IMR-90 (cell line): Measurements from ENCODE around the gene FOSL1. TPM values are rescaled to one million over a fixed set of nuclear protein-coding genes. Genes with fewer than 3 reads are reported as not detected.
A peak's percentile ranks its signal among the peaks of the same experiment; 100 is the strongest.

ENCODE experiments used
- ATAC-seq: fragments of 200-7000 bp; cut with Tn5 transposase; 2 replicates; pipeline ENCODE4 v1.9.1; 2020; ENCODE audit warnings: low read depth, mild to moderate bottlenecking, moderate library complexity
- BruUV-seq: library from RNA; stranded (reverse); fragments of 400-500 nt; replicated peaks from 2 replicates; lab custom pipeline; 2021; lab: Mats Ljungman, UMichigan
- CTCF ChIA-PET: fragments of 300-600 bp; formaldehyde crosslinking; extraction: SDS; loops from one replicate; lab custom pipeline; 2021; ENCODE audit warnings: antibody characterized with exemption; lab: Yijun Ruan, JAX
- POLR2A ChIA-PET: fragments of 300-600 bp; sonication (Branson Sonifier 250); formaldehyde crosslinking; loops from one replicate; lab custom pipeline; 2022; ENCODE audit warnings: antibody characterized with exemption; ENCODE audit not compliant: unreplicated experiment; lab: Charles Lee
- DNase-seq: peaks from one replicate; pipeline ENCODE4 v3.0.0; 2013
- H2AFZ ChIP-seq: replicated peaks from 2 replicates; pipeline ENCODE3; 2013; ENCODE audit warnings: low read length, mild to moderate bottlenecking; ENCODE audit not compliant: poor library complexity
- H2AK5ac ChIP-seq: 2 replicates; pipeline ENCODE4 v1.6.1; 2013; ENCODE audit warnings: low read depth, low read length, inconsistent platforms
- H2AK9ac ChIP-seq: replicated peaks from 2 replicates; pipeline ENCODE3; 2013; ENCODE audit warnings: mild to moderate bottlenecking, low read depth, low read length, moderate library complexity; ENCODE audit not compliant: poor library complexity
- H2BK120ac ChIP-seq: 2 replicates; pipeline ENCODE4 v1.6.1; 2013; ENCODE audit warnings: low read depth, low read length, inconsistent platforms
- H2BK15ac ChIP-seq: 3 replicates; pipeline ENCODE4 v1.6.1; 2013; ENCODE audit warnings: low read depth, low read length, inconsistent platforms
- H2BK20ac ChIP-seq: 2 replicates; pipeline ENCODE4 v1.6.1; 2013; ENCODE audit warnings: low read depth, mild to moderate bottlenecking, inconsistent platforms, low read length, moderate library complexity
- H2BK5ac ChIP-seq: 2 replicates; pipeline ENCODE4 v1.6.1; 2013; ENCODE audit warnings: mild to moderate bottlenecking, low read depth, low read length, inconsistent platforms; ENCODE audit not compliant: poor library complexity, severe bottlenecking
- H3K14ac ChIP-seq: replicated peaks from 2 replicates; pipeline ENCODE4 v1.6.1; 2013; ENCODE audit warnings: low read depth, low read length, inconsistent platforms
- H3K18ac ChIP-seq: 2 replicates; pipeline ENCODE4 v1.6.1; 2013; ENCODE audit warnings: low read depth, low read length, control low read depth
- H3K23ac ChIP-seq: 2 replicates; pipeline ENCODE4 v1.6.1; 2013; ENCODE audit warnings: low read depth, low read length, inconsistent platforms
- H3K27ac ChIP-seq: 2 replicates; pipeline ENCODE4 v1.5.1; 2013; ENCODE audit warnings: mild to moderate bottlenecking, control low read depth, low read length; ENCODE audit not compliant: insufficient read depth
- H3K27me3 ChIP-seq: 2 replicates; pipeline ENCODE4 v1.6.1; 2013; ENCODE audit warnings: low read length; ENCODE audit not compliant: control insufficient read depth, insufficient read depth
- H3K36me3 ChIP-seq: 2 replicates; pipeline ENCODE4 v1.6.1; 2013; ENCODE audit warnings: low read length, mixed read lengths; ENCODE audit not compliant: control insufficient read depth, insufficient read depth
- H3K4ac ChIP-seq: 2 replicates; pipeline ENCODE4 v1.6.1; 2013; ENCODE audit warnings: low read depth, low read length, inconsistent platforms
- H3K4me1 ChIP-seq: 2 replicates; pipeline ENCODE4 v1.6.1; 2013; ENCODE audit warnings: low read length, mixed read lengths; ENCODE audit not compliant: control insufficient read depth, insufficient read depth
- H3K4me2 ChIP-seq: 2 replicates; pipeline ENCODE4 v1.6.1; 2013; ENCODE audit warnings: low read depth, mild to moderate bottlenecking, control low read depth, low read length, moderate library complexity
- H3K4me3 ChIP-seq: 2 replicates; pipeline ENCODE4 v1.5.1; 2013; ENCODE audit warnings: low read depth, mild to moderate bottlenecking, control low read depth, low read length, moderate library complexity; ENCODE audit not compliant: insufficient read depth
- H3K56ac ChIP-seq: 2 replicates; pipeline ENCODE4 v1.6.1; 2013; ENCODE audit warnings: low read length, inconsistent platforms; ENCODE audit not compliant: insufficient read depth; ENCODE audit errors: extremely low read depth
- H3K79me1 ChIP-seq, 2 experiments: 2 replicates each; pipeline ENCODE4 v1.6.1; 2013; ENCODE audit warnings: low read length in 2 of 2, inconsistent platforms in 1 of 2, low read depth in 1 of 2
- H3K9ac ChIP-seq: 2 replicates; pipeline ENCODE4 v1.6.1; 2013; ENCODE audit warnings: low read depth, low read length, control low read depth
- H3K9me1 ChIP-seq: 2 replicates; pipeline ENCODE4 v1.6.1; 2013; ENCODE audit warnings: low read length, inconsistent platforms; ENCODE audit not compliant: insufficient read depth
- H3K9me3 ChIP-seq: 2 replicates; pipeline ENCODE4 v1.6.1; 2013; ENCODE audit warnings: low read length; ENCODE audit not compliant: control insufficient read depth, insufficient read depth
- H4K20me1 ChIP-seq: 2 replicates; pipeline ENCODE4 v1.6.1; 2013; ENCODE audit warnings: low read length, inconsistent platforms; ENCODE audit not compliant: insufficient read depth
- H4K5ac ChIP-seq: 2 replicates; pipeline ENCODE4 v1.6.1; 2013; ENCODE audit warnings: mild to moderate bottlenecking, low read depth, low read length, control low read depth
- H4K8ac ChIP-seq, 2 experiments: 2 replicates each; pipeline ENCODE4 v1.6.1; 2013; ENCODE audit warnings: low read depth in 2 of 2, low read length in 2 of 2, control low read depth in 1 of 2, inconsistent platforms in 1 of 2
- H4K91ac ChIP-seq: 2 replicates; pipeline ENCODE4 v1.6.1; 2013; ENCODE audit warnings: low read depth, low read length, inconsistent platforms; ENCODE audit not compliant: insufficient read depth
- CTCF ChIP-seq: conservative IDR thresholded peaks from 2 replicates; pipeline ENCODE4 v1.5.1; 2012; ENCODE audit warnings: mild to moderate bottlenecking, low read depth, low read length, improper control_type of control experiment
- WGBS, 2 experiments: methylation state at CpG; one replicate each; pipeline versions ENCODE4 v1.1.5 to v1.1.7; 2013; ENCODE audit warnings: missing lambda C conversion rate in 2 of 2; ENCODE audit not compliant: insufficient read length in 1 of 2; ENCODE audit errors: extremely low coverage in 2 of 2; 5-methylcytosine and 5-hydroxymethylcytosine counted together
- dilution Hi-C: fragments of 300-500 bp; cut with HindIII; formaldehyde crosslinking; loops from one replicate; pipeline ENCODE4 v1.14.3; 2018; ENCODE audit warnings: low sequenced_read_pairs; ENCODE audit not compliant: unreplicated experiment
- in situ Hi-C: fragments of 300-500 bp; cut with MboI; formaldehyde crosslinking; loops from 3 replicates; pipeline ENCODE4 v1.14.3; 2019; ENCODE audit warnings: low sequenced_read_pairs, inconsistent platforms, mixed read lengths
- intact Hi-C: fragments of 100-400 bp; cut with micrococcal nuclease; formaldehyde crosslinking; loops from 2 replicates; pipeline ENCODE4 v1.10.0; 2022
- polyA plus RNA-seq, 3 experiments: library from polyadenylated mRNA; depleted of rRNA; stranded (reverse); fragments of >200 nt; gene quantifications; 2 replicates each; pipeline ENCODE4 v1.2.3, GENCODE V29; 2012; ENCODE audit warnings: low replicate concordance in 1 of 3
- total RNA-seq: library from RNA; depleted of rRNA; stranded (reverse); fragments of >200 nt; gene quantifications from 2 replicates; pipeline ENCODE4 v1.2.3, GENCODE V29; 2012

FOSL1 gene
- total and polyA plus RNA-seq, 2 of the 4 experiments (the other 2 are of a cell fraction) = 17.2 to 107 TPM

DNA sequence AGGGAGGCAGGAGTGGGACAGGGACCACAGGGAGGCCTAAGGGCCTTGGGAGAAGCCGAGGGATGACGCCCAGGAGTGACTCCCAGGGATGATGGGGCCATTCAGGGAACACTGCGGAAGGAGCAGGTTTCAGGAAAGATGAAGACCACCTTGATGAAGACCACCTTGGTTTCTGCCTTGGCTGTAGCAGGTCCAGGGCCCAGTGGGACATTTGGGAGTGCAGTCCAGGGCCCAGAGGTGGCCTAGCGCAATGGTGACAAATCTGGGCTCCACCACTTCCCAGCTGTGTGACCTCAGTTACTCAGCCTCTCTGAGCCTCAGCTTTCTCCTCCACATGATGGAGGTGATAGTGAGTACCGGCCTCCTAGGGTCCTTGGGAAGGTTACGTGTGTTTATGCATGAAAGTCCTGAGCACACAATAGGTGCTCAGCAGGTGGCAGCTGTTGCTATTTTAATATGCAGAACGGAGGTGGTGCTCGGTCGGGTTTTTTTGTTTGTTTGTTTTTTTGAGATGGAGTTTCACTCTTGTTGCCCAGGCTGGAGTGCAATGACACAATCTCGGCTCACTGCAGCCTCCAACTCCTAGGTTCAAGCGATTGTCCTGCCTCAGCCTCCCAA lies 45.9 kb upstream of the FOSL1 start:
- Histone ChIP-seq H3K4me2 (no peak overlapping the region), H3K4me3 (no peak overlapping the region), H2AK5ac (no peak overlapping the region), H2AFZ (peak overlapping the region; percentile 27), H3K4me1 (peaks cover 5% of the 10 kb centered on the region), H2BK20ac (no peak overlapping the region), H3K36me3 (no peaks in the 10 kb centered on the region), H2BK120ac (no peak overlapping the region), H2AK9ac (no peak overlapping the region), H3K27ac (no peak overlapping the region), H3K23ac (no peak overlapping the region), H2BK5ac (no peak overlapping the region), H3K27me3 (peaks cover 3% of the 10 kb centered on the region; the same call in 1 of the 2 replicates), H3K9me1 (peaks cover 11% of the 10 kb centered on the region), H3K4ac (no peak overlapping the region), H3K56ac (no peak overlapping the region), H4K8ac (no peak overlapping the region), H2BK15ac (no peak overlapping the region), H3K9me3 (no peaks in the 10 kb centered on the region), H3K18ac (no peak overlapping the region), H4K91ac (no peak overlapping the region), H3K79me1 (peaks cover 0 to 11% of the 10 kb centered on the region in 2 experiments; a peak in 2 of 4 replicates), H3K9ac (no peak overlapping the region), H3K14ac (no peak overlapping the region), H4K20me1 (0 out of 2 replicates have a peak, but pooled peaks cover 2% of the 10 kb centered on the region), H4K5ac (no peak overlapping the region)
- BruUV-seq = no TSS peak
- in situ Hi-C loops = no loop called here
- ChIA-PET POLR2A (no interaction called here), CTCF (interaction anchor here (0.7 kb wide), 1 partner anchor 16 kb away, joined by 3 read pairs; no protein-coding TSS in a partner anchor)
- dilution Hi-C loops = no loop called here
- ATAC-seq = no peak
- intact Hi-C loops = no loop called here
- DNase-seq = no peak
- WGBS, 2 experiments = 100% methylated on average over 2 of the region's 11 CpGs; no CpG with 5 or more reads in 1 of the 2 experiments
- TF ChIP-seq CTCF = no peak
